Stimulated activated CD8-positive, alpha-beta memory T cell treated with anti-CD3 and anti-CD28 coated beads, Interleukin-4, amount 100 ng/mL, for 4 hours (primary cell): ENCODE data around the gene DNPEP.

Source experiments
- DNase-seq, 2 donors: peaks; one replicate each; pipeline ENCODE4 v3.0.0-alpha.2; 2020; ENCODE audit warnings: low read depth in 2 of 2, low spot score in 1 of 2

Gene DNPEP

DNA sequence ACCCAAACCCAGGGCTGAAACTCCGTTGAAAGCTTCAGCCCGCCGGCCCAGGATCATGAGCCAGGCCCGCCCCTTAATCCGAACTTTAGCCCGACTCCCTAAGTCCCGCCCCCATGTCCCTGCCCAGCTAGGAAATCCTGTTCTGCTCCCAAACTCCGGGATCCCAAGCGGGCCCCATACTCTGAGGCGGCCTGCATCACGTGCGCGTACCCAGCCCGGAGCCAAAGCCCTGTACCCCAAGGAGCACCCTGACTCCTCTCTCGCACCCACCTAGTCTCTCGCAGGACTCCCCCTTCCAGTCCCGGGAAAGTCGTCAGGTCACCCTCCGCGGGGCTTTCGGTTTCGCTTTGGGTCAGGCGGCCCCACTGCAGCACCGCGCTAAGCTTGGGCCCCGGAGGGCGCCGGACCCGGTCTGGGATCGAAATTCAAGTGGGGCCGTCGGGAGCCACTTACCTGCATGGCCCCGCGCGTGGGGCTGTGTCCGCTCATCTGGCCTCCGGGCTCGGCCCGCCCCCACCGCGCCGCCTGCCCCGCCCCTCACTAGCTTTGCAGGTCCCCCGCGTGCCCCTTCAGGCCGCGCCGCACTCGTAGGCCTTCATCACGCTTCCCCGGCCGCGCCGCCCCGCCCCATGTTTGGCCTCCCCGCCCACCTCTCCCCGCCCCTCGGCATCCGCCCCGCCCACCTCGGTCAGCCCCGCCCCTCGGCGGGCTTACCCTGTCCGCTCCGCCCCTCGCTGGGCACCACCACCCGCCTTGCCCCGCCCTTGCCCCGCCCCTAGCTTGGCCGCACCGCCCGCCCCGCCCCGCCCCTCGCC, at the start of gene DNPEP:
Gene DNPEP, minus strand, starts transcription at position 607 of the 815 bp plus-strand sequence. Its CDS starts 118 bp downstream, at position 489.
- peak; percentile 72 to 90 for DNase-seq

DNA sequence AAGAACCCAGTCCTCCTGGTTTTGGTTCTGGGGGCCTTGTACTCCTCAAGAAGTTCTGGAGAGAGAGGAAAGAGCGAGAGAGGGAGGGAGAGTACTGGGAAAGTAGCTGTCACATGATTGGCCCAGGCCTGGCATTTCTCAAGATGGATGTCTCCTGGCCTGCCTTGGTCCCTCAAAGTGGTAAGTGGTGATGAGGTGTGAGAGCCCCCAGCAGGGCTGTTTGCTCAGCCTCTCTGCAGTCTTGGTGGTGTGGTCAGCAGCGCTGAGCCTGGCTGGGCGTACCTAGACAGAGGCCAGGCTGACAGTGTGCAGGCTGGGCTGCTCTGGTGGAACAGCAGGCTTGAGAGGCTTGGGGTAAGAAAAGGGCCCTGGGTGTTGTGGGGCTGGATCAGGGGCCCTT, 49.4 kb upstream of the DNPEP start:
- no peak for DNase-seq

DNA sequence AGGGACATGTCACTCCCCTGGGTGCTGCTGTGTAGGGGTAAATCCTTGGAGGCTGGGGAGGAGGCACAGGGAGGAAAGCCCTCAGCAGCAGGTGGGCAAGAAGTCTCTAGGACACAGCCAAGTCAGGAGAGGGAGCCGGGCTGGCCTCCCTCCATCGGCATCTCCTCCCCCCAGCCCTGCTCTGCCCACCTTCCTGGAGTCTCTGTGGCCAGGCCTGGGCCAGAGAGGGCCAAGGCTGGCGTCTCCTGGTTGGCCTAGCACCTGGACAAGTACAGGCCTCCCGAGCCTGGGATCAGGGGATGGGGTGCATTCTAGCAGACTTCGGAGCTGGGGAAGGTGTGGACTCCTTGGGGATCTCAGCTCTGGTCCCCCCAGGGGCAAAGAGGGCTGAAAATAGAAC, 48.8 kb upstream of the DNPEP start:
- no peak for DNase-seq

DNA sequence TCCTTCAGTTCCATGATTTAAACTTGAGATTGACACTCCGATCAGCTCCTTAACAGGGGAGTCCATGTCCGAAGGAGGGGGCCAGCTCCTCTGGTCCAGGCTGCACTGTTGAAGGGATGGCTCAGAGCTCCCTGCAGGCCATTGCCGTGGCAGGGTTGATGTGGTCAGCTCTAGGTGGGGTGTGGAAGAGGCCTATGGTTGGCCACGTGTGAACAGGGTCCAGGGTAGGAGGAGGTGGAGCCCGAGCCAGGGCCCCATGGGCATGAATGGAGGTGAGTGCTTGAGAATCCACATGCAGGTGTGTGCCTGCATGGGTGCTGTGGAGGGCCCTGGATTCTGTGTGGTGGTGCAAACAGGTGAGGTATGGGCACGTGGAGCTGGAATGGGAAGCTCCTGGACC, 48.0 kb upstream of the DNPEP start:
- DNase-seq = no peak

DNA sequence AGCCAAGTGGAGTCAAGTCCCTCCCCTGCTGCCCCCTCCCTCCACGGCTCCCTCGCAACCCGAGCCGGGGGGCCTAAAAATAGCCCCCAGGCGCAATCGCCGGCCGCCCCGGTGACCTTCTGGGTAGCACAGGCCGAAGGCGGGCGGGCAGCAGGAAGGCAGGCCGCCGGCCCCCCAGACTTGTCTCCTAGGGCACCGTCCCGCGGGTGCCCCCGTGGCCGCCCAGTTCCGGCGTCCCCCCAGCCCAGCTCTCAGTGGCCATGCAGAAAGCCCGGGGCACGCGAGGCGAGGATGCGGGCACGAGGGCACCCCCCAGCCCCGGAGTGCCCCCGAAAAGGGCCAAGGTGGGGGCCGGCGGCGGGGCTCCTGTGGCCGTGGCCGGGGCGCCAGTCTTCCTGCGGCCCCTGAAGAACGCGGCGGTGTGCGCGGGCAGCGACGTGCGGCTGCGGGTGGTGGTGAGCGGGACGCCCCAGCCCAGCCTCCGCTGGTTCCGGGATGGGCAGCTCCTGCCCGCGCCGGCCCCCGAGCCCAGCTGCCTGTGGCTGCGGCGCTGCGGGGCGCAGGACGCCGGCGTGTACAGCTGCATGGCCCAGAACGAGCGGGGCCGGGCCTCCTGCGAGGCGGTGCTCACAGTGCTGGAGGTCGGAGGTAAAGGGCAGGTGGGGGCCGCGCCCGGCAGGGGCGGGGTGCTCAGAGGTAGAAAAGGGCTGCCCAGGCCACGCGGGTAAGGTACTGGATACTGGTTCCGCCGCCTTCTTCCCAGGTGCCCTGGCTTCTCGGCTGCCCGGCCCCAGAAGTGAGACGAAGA, 47.2 kb upstream of the DNPEP start, which contains the start of gene SPEG:
Gene SPEG, plus strand, starts transcription at position 126 of the 808 bp plus-strand sequence. Its CDS starts 135 bp downstream, at position 261.
- no peak for DNase-seq

DNA sequence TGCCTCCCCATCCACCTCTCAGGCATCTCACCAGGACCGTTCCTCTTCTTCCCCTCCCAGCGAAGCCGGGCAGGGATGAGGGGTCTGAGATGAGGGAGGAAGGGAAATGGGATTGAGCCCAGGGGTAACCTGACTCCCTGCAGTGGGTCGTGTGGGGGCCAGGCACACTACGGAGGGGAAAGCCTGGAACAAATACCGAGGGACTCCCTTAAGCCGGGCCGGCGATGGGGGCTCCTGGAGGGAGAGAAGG, 46.7 kb upstream of the DNPEP start:
- DNase-seq = no peak

DNA sequence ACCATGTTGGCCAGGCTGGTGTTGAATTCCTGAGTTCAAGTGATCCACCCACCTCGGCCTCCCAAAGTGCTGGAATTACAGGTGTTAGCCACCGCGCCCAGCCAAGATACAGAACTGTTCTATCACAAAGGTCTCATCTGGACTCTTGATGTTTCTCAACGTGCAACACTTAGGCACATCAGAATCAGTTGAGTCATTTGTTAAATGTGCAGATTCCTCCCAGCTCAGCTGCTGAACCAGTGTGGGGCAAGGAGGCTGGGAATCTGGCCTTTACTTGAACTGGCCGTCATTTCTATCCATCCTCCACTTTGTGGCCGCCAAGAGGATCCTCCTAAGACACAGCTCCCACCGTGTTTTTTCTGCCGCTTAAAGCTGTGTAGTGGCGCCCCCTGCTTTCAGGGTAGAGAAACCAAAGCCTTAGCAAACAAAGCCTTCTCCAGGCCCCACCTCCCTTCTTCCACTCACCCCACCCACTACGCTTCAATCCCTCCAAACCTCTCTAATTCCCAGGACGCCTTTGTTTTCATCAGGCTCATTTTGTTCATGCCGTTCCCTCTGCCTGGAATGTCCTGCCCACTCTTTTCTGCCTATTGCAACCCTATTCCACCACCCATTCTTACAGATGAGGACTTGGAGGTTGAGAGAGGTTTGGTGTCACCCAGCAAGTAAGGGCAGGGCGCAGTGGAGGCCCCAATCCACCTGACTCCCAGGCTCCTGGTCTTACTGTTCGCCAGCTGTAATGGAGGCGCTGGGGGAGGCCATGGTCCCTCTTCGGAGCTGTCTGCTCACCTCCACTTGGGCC, 46.2 kb upstream of the DNPEP start:
- DNase-seq = no peak

DNA sequence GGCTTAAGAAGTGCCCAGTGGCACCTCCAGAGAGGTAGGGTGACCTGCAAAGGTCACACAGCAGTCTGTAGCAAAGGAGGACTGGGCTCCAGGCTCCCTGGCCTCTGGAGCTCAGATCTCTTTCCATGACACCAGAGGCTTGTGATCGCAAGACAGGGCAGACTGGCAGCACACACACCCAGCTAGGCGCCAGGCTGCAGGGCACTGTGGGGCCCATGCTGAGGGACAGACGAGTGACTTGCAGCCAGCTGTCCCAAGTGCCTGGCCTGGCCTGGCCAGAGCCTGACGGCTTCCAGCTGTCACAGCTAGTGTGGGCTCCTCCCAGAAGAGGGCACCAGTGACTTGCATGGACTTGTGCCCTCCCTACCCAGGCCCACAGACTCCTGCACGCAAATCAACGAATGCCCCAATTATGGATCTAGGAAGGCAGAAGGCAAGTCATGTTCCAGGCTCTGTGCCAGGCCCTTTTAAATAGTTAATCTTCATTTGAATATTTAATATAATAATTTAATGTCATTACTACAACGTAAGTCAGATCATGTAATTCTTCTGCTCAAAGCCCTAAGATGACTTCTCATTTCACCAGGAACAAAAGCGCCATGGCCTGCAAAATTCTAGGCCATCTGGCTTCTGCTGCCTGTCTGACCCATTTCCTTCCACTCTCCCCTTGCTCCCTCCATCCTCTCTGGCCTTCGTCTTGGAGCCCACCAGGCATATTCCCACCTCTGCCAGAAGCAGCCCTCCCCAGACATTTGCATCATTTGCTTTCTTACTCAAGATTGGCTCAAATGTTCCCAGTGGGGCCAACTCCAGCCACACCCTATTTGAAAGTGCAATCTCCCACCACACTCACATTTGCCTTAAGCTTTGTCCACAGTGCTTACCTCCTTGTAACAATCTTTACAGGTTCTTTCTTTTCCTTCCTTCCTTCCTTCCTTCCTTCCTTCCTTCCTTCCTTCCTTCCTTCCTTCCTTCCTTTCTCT, 43.2 kb upstream of the DNPEP start:
- DNase-seq = no peak

DNA sequence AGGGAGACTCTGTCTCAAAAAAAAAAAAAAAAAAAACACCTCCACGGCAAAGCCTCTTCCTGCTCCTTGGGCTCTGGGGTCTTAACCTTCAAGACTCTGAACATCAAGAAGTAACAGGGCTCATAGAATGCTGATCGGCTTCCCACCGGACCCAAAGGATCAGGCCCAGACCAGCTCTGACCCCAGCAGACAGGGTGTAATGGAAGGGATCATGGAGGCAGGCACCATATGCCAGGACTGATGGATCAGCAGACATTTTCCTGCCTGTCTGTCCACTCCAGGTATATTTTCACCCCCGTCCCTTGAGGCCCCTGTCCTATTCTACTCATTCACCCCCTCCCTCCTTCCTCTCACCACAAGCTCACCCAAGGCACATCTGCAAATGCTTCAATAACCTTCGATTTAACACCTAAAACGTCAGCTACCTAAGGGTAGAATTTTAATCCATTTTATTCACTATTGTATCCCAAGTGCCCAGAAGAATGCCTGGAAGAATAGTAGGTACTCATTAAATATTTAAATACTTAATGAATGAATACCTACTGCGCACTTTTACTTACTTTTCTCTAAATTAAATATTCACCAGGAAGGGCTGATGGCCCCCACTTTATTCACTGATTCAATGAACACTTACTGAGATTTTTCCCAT, 42.4 kb upstream of the DNPEP start:
- no peak for DNase-seq

DNA sequence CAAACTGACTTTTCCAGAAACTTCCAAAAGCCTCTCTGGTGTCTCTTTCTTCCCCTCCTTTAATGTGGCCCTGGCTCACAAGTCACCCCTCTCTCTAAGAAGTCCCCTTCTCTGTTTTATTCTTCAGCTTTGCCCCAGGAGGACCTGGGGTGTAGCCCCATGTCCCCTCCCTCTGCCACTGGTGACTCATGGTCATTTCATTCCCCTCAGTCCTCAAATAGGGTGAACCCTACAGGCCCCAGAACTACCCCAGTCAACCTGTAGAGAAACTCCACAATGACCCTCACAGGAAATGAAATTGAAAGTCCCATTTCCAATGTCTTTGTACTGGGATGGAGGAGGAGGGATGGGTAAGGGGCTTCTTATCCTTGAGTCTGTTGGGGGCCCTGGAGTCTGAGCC, 40.8 kb upstream of the DNPEP start:
- DNase-seq = no peak

DNA sequence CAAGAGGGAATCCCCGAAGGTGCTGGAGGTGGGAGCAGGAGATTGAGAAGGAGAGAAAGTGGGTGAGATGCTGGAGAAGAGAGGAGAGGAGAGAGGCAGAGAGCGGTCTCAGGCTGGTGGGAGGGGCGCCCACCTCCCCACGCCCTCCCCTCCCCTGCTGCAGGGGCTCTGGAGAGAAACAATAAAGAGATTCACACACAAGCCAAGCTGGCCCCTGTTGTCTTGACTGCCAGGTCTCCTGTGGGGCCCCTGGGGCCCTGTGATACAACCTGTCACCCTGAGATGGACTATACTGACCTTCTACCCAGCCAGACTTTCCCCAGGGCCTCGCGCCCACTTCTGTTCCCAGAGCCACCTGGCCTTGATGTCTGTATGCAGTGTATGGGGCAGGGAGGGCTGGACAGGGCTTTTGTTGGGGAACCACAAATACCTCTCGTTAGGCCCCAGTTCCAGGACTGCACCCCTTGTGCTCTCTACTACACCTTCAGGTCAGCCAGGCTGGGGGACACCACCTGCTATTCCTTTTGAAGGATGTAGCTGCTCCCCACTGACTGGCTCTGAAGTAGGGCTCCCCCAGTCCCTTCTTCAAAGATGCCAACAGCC, 38.9 kb upstream of the DNPEP start:
- DNase-seq = no peak

DNA sequence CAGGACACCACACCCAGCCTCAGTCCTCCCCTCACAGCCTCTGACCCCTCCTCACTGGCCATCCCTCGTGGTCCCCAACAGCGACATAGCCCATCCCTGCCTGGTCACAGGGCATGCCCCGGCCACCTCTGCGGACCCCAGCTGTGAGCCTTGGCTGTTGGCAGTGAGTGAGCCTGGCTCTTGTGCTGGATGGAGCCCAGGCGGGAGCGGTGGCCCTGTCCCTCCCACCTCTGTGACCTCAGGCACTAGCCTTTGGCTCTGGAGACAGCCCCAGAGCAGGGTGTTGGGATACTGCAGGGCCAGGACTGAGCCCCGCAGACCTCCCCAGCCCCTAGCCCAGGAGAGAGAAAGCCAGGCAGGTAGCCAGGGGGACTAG, 38.3 kb upstream of the DNPEP start:
- no peak for DNase-seq

DNA sequence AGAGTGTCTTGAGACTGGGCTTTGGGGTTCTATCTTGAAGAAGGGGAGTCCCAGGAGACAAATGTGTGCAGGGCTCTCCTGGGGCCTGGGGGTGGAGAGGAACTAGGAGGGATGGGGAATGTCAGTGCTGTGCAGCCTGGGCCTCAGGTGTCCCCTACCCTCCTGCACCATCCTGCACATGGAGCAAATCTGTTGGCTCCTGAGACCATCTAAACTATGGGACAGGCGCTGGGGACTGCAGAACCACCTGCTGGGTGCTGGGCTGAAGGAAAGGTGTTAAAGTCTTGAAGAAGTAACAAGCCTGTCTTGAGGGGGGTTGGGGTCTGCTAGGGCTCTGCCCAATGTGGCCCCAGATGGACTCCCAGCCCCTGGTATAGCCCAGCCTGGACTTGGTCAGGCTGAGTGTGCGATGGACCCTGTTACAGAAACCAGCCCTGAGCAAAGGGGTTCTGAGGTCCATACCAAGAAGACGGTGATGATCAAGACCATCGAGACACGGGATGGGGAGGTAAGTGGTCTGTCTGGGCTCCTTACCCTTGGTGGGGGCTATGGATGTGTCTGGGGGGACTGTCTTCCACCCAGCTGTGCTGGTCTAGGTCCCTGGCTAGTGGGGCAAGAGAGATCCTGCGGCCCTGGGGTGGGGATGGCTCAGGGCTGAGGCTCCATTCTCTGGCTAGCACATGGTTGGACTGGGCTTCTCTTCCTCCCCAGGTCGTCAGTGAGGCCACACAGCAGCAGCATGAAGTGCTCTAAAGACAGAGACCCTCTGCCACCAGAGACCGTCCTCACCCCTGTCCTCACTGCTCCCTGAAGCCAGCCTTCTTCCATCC, 37.7 kb upstream of the DNPEP start:
- no peak for DNase-seq

DNA sequence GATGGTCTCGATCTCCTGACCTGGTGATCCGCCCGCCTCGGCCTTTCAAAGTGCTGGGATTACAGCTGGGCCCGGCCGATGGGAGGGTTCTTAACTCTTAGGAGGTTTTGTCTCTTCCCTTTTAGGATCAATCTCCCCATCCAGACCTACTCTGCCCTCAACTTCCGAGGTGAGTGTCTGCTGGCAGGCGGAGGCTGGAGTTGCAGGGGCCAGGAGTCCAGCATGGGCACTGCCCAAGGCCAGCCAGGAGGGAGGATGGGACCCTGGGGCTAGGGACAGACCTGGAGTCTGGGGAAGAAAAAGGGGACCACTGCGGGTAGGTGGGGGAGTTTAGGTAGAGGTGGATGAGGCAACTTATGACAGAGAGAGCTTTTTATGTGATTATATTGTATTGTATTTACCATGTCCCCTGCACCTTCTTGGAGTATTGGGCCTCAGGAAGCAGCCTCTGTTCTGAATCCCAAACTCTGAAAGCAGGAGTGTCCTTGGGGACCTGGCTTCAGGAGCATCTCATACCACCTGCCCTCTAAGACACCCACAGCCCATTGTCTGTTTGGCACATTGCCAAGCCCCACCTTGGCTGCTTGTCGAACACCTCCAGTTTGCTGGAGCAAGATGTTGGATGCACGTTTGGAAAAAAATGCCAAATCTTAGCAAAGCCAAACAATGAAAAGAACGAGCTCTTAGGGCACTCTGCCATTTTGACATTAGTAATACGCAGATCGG, 36.1 kb upstream of the DNPEP start:
- DNase-seq = no peak

DNA sequence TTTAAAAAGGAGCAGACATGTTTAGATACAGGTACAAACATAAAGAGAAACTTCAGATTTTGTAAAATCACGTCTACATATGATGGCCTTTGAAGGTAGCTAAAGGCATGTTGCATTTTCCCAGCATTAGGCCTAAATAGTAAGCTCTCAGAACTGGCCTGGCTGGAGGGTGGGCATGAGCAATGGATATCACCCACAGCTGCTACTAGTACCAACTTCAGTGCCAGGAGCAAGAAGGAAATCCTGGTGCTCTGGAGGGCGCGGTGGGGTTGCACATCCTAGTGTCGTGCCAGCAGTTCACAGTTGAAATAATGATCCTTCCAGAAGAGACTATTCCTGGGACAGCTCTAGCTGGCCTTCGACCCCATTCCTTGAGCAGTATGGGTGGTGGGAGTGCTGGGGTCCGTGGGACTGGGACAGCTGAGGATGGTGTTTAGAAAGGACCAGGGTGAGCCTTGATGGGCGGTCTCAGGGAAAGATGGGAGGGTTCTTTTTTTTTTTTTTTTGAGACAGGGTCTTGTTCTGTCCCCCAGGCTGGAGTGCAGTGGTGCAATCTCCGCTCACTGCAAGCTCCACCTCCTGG, 35.3 kb upstream of the DNPEP start:
- DNase-seq = no peak

DNA sequence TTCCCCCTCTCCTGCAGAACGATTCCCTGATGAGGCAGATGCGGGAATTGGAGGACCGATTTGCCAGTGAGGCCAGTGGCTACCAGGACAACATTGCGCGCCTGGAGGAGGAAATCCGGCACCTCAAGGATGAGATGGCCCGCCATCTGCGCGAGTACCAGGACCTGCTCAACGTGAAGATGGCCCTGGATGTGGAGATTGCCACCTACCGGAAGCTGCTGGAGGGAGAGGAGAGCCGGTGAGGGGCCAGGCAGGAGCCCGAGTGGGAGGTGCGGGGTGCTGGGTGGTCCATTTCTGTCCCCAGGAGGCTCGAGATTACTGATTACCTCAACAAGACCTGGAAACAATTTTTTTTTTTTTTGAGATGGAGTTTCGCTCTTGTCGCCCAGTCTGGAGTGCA, 33.6 kb upstream of the DNPEP start:
- DNase-seq = no peak

DNA sequence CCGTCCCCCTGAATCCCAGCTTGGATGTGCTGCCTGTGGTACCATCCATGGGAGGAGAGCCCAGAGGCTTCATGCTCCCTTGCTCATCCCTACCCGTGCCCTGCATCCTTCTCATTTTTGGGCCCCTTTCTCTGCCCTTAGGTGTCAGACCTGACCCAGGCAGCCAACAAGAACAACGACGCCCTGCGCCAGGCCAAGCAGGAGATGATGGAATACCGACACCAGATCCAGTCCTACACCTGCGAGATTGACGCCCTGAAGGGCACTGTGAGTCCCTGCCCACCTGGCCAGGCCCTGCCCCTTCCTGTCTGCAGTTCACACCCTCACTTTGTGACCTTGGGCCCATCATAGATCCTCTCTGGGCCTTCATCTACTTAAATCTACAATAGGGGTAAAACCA, 33.0 kb upstream of the DNPEP start:
- DNase-seq = no peak
